Right renal cortex interstitium (tissue), 3 donors: ENCODE data around the gene RETREG1. TPM values are rescaled to one million over a fixed set of nuclear protein-coding genes. Genes with fewer than 3 reads are reported as not detected.
A peak's percentile ranks its signal among the peaks of the same experiment; 100 is the strongest.
"Not testable (repeated sequence)": the region's sequence is repeated elsewhere in the genome, so short reads cannot be mapped to it uniquely, and the experiment has no call there.

Source experiments
- DNase-seq, 3 donors: peaks; one replicate each; pipeline ENCODE4 v3.0.0-alpha.2; 2013; ENCODE audit warnings: low read depth in 3 of 3, low spot score in 2 of 3
- polyA plus RNA-seq, 3 donors: library from polyadenylated mRNA; unstranded; fragments of 120-200 nt; gene quantifications; one replicate each; pipeline ENCODE4 v1.2.1, GENCODE V29; 2013; ENCODE audit not compliant: insufficient read length in 3 of 3

Gene RETREG1
- polyA plus RNA-seq, 3 donors, result 41.7 to 54.6 (median 48.9) TPM

GRCh38 chr5:16493261-16493660 lies 123.5 kb downstream of the RETREG1 start:
- no peak for DNase-seq

DNA sequence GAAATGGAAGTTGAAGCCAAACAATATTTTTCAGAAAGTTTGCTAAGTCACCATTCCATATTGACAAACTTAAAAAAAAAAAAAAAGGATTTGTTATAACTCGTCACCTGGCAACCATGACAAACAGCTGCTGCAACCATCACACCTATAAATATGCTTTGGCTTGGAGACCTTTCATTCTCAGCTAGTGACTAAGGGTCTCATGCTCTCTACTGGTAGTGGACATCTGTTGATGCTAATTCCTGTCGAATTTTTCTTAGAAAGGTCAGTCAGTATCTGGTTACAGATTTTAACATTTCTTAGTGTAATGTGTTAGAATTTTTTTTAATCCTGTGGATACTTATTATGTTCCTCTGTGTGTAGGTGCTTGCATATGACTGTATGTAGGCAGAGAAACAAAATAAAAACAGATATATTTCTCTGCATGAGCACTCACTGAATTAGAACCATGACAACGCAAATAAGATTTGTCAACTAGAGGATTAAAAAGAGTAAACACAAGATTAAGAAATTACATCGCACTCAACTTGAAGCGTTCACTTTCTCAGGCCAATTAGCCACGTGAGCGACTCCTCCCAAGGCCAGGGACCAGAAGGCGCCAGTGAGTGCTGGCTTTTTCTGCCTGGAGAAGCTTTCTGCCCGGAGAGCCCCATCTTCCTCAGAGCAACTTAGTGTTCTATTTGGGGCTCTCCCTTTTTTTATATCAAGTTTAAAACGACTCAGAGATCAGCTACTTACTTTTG lies 124.2 kb downstream of the RETREG1 start:
- no peak for DNase-seq

DNA sequence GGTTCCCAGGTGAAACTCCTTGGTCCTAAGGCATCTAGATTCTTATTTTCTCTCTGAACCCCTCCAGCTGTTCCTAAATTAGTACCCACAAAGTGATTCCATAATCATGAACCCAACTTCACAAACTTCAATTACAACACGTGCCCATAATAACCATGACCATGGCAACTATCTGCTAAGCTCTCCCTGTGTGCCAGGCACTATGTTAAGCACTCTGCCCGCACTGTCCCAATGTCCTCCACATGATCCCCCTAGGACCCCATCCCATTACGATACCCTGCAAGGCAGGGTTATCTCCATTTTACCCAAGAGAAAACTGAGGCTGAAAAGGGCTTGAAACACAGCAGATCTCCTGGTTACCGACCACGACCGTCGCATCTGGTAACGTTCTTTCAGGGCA lies 125.9 kb downstream of the RETREG1 start:
- DNase-seq, result no peak

GRCh38 chr5:16489322-16489791 lies 127.4 kb downstream of the RETREG1 start:
- no peak for DNase-seq

DNA sequence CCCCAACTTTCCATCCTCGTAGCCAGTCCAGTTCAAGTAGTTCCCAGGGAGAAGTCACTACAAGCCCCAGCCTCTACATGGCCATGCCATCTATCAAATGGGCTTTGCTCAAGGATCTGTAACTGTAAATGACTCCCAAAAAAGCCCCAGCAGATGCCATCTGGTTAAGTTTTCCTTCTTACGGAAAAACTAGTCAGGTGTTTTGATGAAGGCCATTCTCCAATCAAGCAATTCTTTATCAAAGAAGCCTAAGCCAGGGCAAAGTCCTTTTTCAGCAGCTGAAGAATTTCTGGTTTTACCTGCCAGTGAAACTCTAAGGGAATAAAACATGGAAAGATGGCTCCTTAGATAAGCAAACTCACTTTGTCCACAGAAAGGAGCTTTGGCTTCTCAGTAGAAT lies 129.3 kb downstream of the RETREG1 start:
- DNase-seq, result no peak

DNA sequence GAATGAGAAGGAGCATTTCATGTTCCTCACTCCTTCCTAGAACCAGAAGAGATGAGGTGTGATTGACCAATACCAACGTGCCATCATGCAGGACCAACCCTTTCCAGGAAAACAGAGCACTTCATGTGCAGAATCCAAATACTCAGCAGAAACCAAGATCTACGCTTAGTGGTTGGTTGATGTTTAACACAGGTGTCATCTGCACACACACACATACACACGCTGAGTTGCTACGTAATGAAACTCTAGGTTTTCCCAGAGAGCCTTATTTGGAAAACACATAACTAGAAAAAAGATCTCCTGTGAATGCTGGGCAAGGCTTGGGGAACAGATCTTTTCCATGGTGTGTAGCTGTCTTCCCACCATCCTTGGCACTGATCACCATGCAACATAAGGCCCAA lies 130.1 kb downstream of the RETREG1 start:
- no peak for DNase-seq

DNA sequence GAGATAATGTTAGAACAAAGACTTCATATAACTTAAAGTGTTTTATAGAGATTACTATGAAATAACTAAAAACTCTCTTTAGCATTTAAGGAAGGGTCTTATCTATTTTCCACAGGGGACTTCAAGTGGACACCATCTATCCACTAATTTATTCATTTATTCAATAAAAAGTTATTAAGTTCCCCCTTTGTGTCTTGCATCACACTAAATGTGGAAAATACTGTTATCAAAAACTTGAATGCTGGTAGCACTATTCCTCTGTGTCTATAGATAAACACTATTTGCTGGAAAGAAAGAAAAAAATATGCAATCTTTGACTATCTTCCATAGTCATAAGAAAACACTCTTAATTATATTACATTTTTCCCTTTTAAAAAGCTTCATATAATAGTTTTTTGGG lies 131.1 kb downstream of the RETREG1 start:
- no peak for DNase-seq

- no peak for DNase-seq
Observed at GRCh38 chr5:16484081-16484480, 132.7 kb downstream of the RETREG1 start.

DNA sequence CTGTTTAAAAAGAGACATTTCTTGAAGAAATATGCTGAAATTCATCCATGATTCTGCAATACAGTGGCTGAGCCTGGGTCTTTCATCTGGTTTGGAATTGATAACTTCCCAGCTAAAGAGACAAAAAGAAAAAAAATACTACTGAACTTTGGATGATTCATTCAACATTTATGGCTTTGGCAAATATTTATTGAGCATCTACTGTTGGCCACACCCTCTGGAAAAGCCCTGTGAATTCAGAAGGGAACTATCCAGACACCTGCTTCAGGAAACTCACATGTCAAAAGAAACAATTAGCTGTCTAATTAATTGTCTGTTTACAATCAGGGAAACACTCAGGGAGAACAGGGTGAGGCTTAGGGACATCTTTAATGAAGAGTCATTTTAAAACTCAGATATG lies 133.4 kb downstream of the RETREG1 start:
- no peak for DNase-seq

DNA sequence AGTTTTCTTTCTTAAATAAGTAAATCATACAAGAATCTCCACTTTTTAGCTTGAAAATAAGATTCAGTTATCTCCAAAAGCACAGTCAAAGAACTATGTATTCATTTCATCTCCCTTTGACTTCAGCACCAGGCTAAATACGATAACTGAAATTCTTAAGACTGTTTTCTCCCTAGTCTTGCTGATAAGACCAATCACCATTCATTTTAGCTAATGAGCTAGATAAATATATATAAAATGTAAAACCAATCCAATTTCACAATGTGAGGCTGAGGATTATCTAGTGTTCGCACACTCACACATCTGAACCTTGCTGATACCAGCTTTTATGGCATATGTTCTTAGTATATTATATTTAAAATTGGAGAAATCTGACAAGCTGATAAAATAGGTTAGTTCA lies 133.9 kb downstream of the RETREG1 start:
- DNase-seq, result no peak

- DNase-seq, result no peak
Observed at GRCh38 chr5:16480821-16481538, 135.8 kb downstream of the RETREG1 start.

DNA sequence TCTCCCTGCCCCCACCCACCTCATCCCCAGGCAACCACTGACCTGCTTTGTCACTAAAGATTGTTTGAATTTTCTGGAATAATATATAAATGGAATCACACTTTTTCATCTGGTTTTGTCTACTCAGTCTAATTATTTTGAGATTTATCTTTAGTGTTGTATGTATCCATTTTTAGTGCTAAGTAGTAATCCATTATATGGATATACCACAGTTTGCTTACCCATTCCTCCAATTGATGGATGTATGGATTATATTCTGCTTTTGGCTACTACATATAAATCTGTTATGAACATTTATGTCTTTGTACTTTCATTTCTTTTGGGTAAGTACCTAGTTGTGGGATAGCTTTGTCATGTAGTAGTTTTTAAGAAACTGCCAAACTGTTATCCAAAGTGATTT lies 136.7 kb downstream of the RETREG1 start:
- DNase-seq, result no peak

- DNase-seq, result no peak
Observed at GRCh38 chr5:16477541-16477940, 139.3 kb downstream of the RETREG1 start.

DNA sequence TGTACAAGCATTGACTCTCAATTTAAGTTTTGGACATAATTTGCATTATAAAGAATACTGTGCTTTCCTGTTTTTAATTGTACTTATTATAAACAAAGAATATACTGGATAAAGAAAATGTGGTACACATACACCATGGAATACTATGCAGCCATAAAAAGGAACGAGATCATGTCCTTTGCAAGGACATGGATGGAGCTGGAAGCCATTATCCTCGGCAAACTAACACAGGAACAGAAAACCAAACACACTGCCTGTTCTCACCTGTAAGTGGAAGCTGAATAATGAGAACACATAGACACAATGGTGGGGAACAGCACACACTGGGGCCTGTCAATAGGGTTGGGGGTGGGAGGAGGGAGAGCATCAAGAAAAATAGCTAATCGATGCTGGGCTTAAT lies 140.4 kb downstream of the RETREG1 start:
- DNase-seq, result not testable (repeated sequence)

- DNase-seq, result no peak
Observed at GRCh38 chr5:16471387-16471786, 145.4 kb downstream of the RETREG1 start.

DNA sequence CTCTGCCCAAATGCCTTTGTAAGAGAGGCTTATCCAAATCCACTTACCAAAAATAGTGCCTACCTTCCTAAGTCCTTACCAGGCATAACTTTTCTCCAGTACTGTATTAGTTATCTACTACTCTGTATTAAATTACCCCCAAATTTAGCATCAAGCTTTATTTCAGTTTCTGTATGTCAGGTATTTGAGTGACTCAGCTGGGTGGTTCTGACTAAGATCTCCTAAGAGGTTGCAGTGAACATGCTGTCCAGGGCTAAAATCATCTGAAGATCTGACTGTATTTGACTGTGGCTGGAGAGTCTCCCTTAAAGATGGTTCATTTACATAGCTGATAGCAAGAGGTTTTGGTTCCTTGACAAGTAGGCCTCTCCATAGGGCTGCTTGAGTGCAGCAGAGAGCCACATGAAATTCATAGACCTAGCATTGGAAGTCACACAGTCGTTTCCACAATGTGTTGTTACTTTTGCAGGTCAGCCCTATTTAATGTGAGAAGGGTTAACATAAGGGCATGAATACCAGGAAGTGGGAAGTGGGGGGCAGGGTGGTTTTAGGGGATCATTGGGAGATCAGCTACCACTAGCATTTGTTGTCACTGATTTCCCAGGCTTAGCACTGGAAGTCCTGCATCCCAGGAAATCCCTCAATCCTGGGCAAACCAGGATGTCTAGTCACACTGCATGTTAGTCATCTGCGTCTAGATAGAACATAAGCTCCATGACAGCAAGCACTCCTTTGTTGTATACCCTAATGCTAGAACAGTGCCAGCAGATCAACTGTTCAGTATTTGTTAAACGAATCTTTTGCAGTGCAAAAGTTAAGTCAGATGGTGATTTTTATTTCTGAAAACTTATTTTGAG lies 149.2 kb downstream of the RETREG1 start:
- no peak for DNase-seq

- peak; percentile 68 to 86 (median 80) for DNase-seq
Observed at GRCh38 chr5:16465544-16466432, 151.0 kb downstream of the RETREG1 start, which contains the start of gene ZNF622. ZNF622 (minus strand) TSS chr5:16465800; CDS start chr5:16465665, 135 bp downstream.

- no peak for DNase-seq
Observed at GRCh38 chr5:16464664-16465543, 151.9 kb downstream of the RETREG1 start.

DNA sequence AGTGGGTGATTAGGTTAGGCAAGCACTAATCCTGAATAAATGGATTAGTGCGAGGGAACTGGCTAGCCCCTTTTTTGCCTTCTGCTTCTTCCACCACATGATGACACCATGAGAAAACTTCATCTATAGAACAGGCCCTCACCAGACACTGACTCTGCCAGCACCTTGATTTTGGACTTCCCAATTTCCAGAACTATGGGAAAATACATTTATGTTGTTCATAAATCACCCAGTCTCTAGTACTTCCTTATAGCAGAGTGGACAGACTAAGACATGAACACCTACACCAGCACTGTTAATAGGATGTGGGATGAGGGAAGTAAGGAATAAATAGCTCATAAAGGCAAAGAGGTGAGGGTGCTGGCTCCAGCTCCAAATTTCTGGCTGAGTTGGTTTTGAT lies 152.6 kb downstream of the RETREG1 start:
- no peak for DNase-seq
